Suprapubic skin (tissue), 4 donors: Measurements from ENCODE around the gene CRAT. TPM values are rescaled to one million over a fixed set of nuclear protein-coding genes. Genes with fewer than 3 reads are reported as not detected.

Experiments used
- DNase-seq, 2 donors: peaks; one replicate each; pipeline ENCODE4 v3.0.0-alpha.2; 2019; ENCODE audit warnings: low spot score in 2 of 2
- H3K27ac ChIP-seq: fragments of 200-600 bp; sonication (generic); one replicate; pipeline ENCODE4 v1.5.1; 2019
- H3K27me3 ChIP-seq: fragments of 200-600 bp; sonication (generic); one replicate; pipeline ENCODE4 v1.5.1; 2019
- H3K36me3 ChIP-seq: fragments of 200-600 bp; sonication (generic); one replicate; pipeline ENCODE4 v1.5.1; 2019
- H3K4me1 ChIP-seq: fragments of 200-600 bp; sonication (generic); one replicate; pipeline ENCODE4 v1.5.1; 2019
- H3K4me3 ChIP-seq: fragments of 200-600 bp; sonication (generic); one replicate; pipeline ENCODE4 v1.5.1; 2019; ENCODE audit warnings: mild to moderate bottlenecking
- H3K9me3 ChIP-seq: fragments of 200-600 bp; sonication (generic); one replicate; pipeline ENCODE4 v1.5.1; 2019
- CTCF ChIP-seq, 2 donors: fragments of 200-600 bp in 1 of 2; fragments of 450-650 bp in 1 of 2; sonication (generic) in 1 of 2; IDR thresholded peaks; one replicate each; pipeline ENCODE4 v1.5.1; 2016 to 2019; ENCODE audit warnings: antibody characterized with exemption in 2 of 2, mild to moderate bottlenecking in 1 of 2, moderate library complexity in 1 of 2
- EP300 ChIP-seq: sonication (generic); formaldehyde crosslinking; IDR thresholded peaks from one replicate; pipeline ENCODE4 v1.6.1; 2017; ENCODE audit warnings: antibody characterized with exemption
- POLR2A ChIP-seq, 2 donors: fragments of 450-650 bp; IDR thresholded peaks; one replicate each; pipeline ENCODE4 v1.6.1; 2017; ENCODE audit warnings: antibody characterized with exemption in 2 of 2, mild to moderate bottlenecking in 2 of 2, moderate library complexity in 2 of 2
- POLR2AphosphoS5 ChIP-seq, 3 donors: sonication (generic); formaldehyde crosslinking; IDR thresholded peaks; one replicate each; pipeline ENCODE4 v1.6.1; 2017; ENCODE audit warnings: antibody characterized with exemption in 3 of 3
- whole genome bisulfite sequencing: methylation state at CpG from one replicate; pipeline ENCODE4 v1.1.5; 2018; 5-methylcytosine and 5-hydroxymethylcytosine counted together
- total RNA-seq, 4 donors: library from RNA; depleted of rRNA; stranded (reverse); fragments of >200 nt; gene quantifications; one replicate each; pipeline ENCODE4 v1.1.0, GENCODE V29; 2016

The CRAT gene
- total RNA-seq, 4 donors from 2014 or later = 27.4 to 156 (median 42.8) TPM

GRCh38 chr9:129069862-129070641, 40.5 kb downstream of the CRAT start:
- TF ChIP-seq CTCF (IDR thresholded peaks at IDR 0.05) (no peak), EP300 (no peak), POLR2A (IDR thresholded peaks at IDR 0.05) (no peak), POLR2AphosphoS5 (IDR thresholded peaks at IDR 0.05) (no peak)
- no peak for DNase-seq
- Histone ChIP-seq H3K27ac (no peak overlapping the region), H3K4me3 (no peak overlapping the region), H3K27me3 (no peaks in the 10 kb centered on the region), H3K4me1 (no peaks in the 10 kb centered on the region), H3K9me3 (no peaks in the 10 kb centered on the region), H3K36me3 (peaks cover 46% of the 10 kb centered on the region)
- WGBS = 88% methylated on average over 23 of the region's 26 CpGs

GRCh38 chr9:129068990-129069861, 41.4 kb downstream of the CRAT start:
- Histone ChIP-seq H3K9me3 (no peaks in the 10 kb centered on the region), H3K27ac (no peak overlapping the region), H3K36me3 (peaks cover 54% of the 10 kb centered on the region), H3K4me1 (no peaks in the 10 kb centered on the region), H3K4me3 (no peak overlapping the region), H3K27me3 (no peaks in the 10 kb centered on the region)
- 84% methylated on average over 17 of the region's 31 CpGs for WGBS
- TF ChIP-seq EP300 (no peak), CTCF (IDR thresholded peaks at IDR 0.05) (no peak), POLR2A (IDR thresholded peaks at IDR 0.05) (no peak), POLR2AphosphoS5 (IDR thresholded peaks at IDR 0.05) (no peak)
- no peak for DNase-seq

- DNase-seq = no peak
- WGBS = 93% methylated on average over 8 of the region's 19 CpGs
- H3K9me3 ChIP-seq = no peaks in the 10 kb centered on the region
- peaks cover 65% of the 10 kb centered on the region for H3K36me3 ChIP-seq
- H3K4me1 ChIP-seq = no peaks in the 10 kb centered on the region
- H3K27ac ChIP-seq = no peak overlapping the region
- H3K27me3 ChIP-seq = no peaks in the 10 kb centered on the region
- H3K4me3 ChIP-seq = no peak overlapping the region
- no peak for TF ChIP-seq POLR2AphosphoS5 (IDR thresholded peaks at IDR 0.05)
- TF ChIP-seq CTCF (IDR thresholded peaks at IDR 0.05) = no peak
- no peak for TF ChIP-seq POLR2A (IDR thresholded peaks at IDR 0.05)
- TF ChIP-seq EP300 = no peak
Observed at GRCh38 chr9:129068110-129068509, 42.5 kb downstream of the CRAT start.

- no peak for TF ChIP-seq POLR2AphosphoS5 (IDR thresholded peaks at IDR 0.05)
- no peak for TF ChIP-seq CTCF (IDR thresholded peaks at IDR 0.05)
- no peak for TF ChIP-seq EP300
- TF ChIP-seq POLR2A (IDR thresholded peaks at IDR 0.05) = no peak
- no peak for DNase-seq
- no peaks in the 10 kb centered on the region for H3K27me3 ChIP-seq
- no peaks in the 10 kb centered on the region for H3K9me3 ChIP-seq
- H3K4me3 ChIP-seq = no peak overlapping the region
- 88% methylated on average over 8 of the region's 8 CpGs for WGBS
- H3K4me1 ChIP-seq = no peaks in the 10 kb centered on the region
- no peak overlapping the region for H3K27ac ChIP-seq
- H3K36me3 ChIP-seq = peaks cover 93% of the 10 kb centered on the region
Observed at GRCh38 chr9:129064499-129064908, 46.1 kb downstream of the CRAT start.

- Histone ChIP-seq H3K4me3 (no peak overlapping the region), H3K4me1 (no peaks in the 10 kb centered on the region), H3K9me3 (no peaks in the 10 kb centered on the region), H3K27ac (no peak overlapping the region), H3K27me3 (no peaks in the 10 kb centered on the region), H3K36me3 (peaks cover 86% of the 10 kb centered on the region)
- WGBS = 89% methylated on average over 5 of the region's 9 CpGs
- no peak for TF ChIP-seq POLR2AphosphoS5 (IDR thresholded peaks at IDR 0.05)
- TF ChIP-seq EP300 = no peak
- TF ChIP-seq POLR2A (IDR thresholded peaks at IDR 0.05) = no peak
- no peak for TF ChIP-seq CTCF (IDR thresholded peaks at IDR 0.05)
- DNase-seq = no peak
Observed at GRCh38 chr9:129063061-129063460, 47.5 kb downstream of the CRAT start.
